Mesenchymal stem cell (in vitro differentiated cells and primary cell): Measurements from ENCODE around the gene INTS3.

ENCODE experiments used
- DNase-seq: peaks from one replicate; pipeline ENCODE4 v3.0.0-alpha.2; 2013
- H2AFZ ChIP-seq: one replicate; pipeline ENCODE4 v1.6.1; 2013; ENCODE audit warnings: low read depth, mild to moderate bottlenecking, control low read depth, inconsistent platforms, low read length, moderate library complexity
- H2AK5ac ChIP-seq: 2 replicates; pipeline ENCODE4 v1.6.1; 2013; ENCODE audit warnings: low read length, moderate library complexity, mild to moderate bottlenecking, inconsistent platforms; ENCODE audit not compliant: severe bottlenecking
- H2BK120ac ChIP-seq: one replicate; pipeline ENCODE4 v1.6.1; 2013; ENCODE audit warnings: low read depth, mild to moderate bottlenecking, inconsistent platforms, low read length, moderate library complexity
- H2BK12ac ChIP-seq, 2 experiments: one replicate each; pipeline ENCODE4 v1.6.1; 2013; ENCODE audit warnings: inconsistent platforms in 2 of 2, low read length in 2 of 2, mild to moderate bottlenecking in 2 of 2, moderate library complexity in 2 of 2, control low read depth in 1 of 2
- H2BK15ac ChIP-seq: one replicate; pipeline ENCODE4 v1.6.1; 2013; ENCODE audit warnings: mild to moderate bottlenecking, low read depth, inconsistent platforms; ENCODE audit not compliant: poor library complexity, severe bottlenecking
- H2BK5ac ChIP-seq: 2 replicates; pipeline ENCODE4 v1.6.1; 2013; ENCODE audit warnings: low read depth, mild to moderate bottlenecking, low read length, control low read depth, inconsistent platforms; ENCODE audit not compliant: poor library complexity, severe bottlenecking
- H3K14ac ChIP-seq, 2 experiments: one replicate each; pipeline ENCODE4 v1.6.1; 2013; ENCODE audit warnings: inconsistent platforms in 2 of 2, low read length in 2 of 2, control low read depth in 1 of 2, mild to moderate bottlenecking in 1 of 2, moderate library complexity in 1 of 2
- H3K18ac ChIP-seq, 2 experiments: one replicate each; pipeline ENCODE4 v1.6.1; 2013; ENCODE audit warnings: inconsistent platforms in 2 of 2, low read length in 2 of 2, control low read depth in 1 of 2, low read depth in 1 of 2, mild to moderate bottlenecking in 1 of 2
- H3K23ac ChIP-seq, 2 experiments: one replicate each; pipeline ENCODE4 v1.6.1; 2013; ENCODE audit warnings: inconsistent platforms in 2 of 2, low read length in 2 of 2, mild to moderate bottlenecking in 2 of 2, moderate library complexity in 2 of 2, control low read depth in 1 of 2
- H3K27ac ChIP-seq: 2 replicates; pipeline ENCODE4 v1.5.1; 2013; ENCODE audit warnings: mild to moderate bottlenecking, moderate library complexity, low read length, control low read depth, inconsistent platforms; ENCODE audit not compliant: poor library complexity, severe bottlenecking
- H3K27me3 ChIP-seq, 2 experiments: 2 replicates each; pipeline versions ENCODE4 v1.6.1 to v1.7.0; 2013; ENCODE audit warnings: low read length in 2 of 2, mild to moderate bottlenecking in 2 of 2, moderate library complexity in 2 of 2, control low read depth in 1 of 2, inconsistent platforms in 1 of 2; ENCODE audit not compliant: control insufficient read depth in 1 of 2, insufficient read depth in 1 of 2
- H3K36me3 ChIP-seq, 2 experiments: 2 replicates each; pipeline versions ENCODE4 v1.6.1 to v1.7.0; 2013; ENCODE audit warnings: low read length in 2 of 2, control low read depth in 1 of 2, inconsistent platforms in 1 of 2, low read depth in 1 of 2, mild to moderate bottlenecking in 1 of 2; ENCODE audit not compliant: insufficient read depth in 2 of 2, control insufficient read depth in 1 of 2
- H3K4ac ChIP-seq, 2 experiments: one replicate each; pipeline ENCODE4 v1.6.1; 2013; ENCODE audit warnings: inconsistent platforms in 2 of 2, low read length in 2 of 2, mild to moderate bottlenecking in 2 of 2, moderate library complexity in 2 of 2, control low read depth in 1 of 2, low read depth in 1 of 2
- H3K4me1 ChIP-seq: 2 replicates; pipeline ENCODE4 v1.6.1; 2013; ENCODE audit warnings: low read depth, low read length, control low read depth; ENCODE audit not compliant: control insufficient read depth, insufficient read depth
- H3K4me2 ChIP-seq: 2 replicates; pipeline ENCODE4 v1.6.1; 2013; ENCODE audit warnings: low read length, mild to moderate bottlenecking, inconsistent platforms; ENCODE audit not compliant: poor library complexity, severe bottlenecking
- H3K4me3 ChIP-seq, 2 experiments: 2 replicates each; pipeline versions ENCODE4 v1.5.1 to v1.7.0; 2013; ENCODE audit warnings: low read length in 2 of 2, mild to moderate bottlenecking in 2 of 2, control low read depth in 1 of 2, low read depth in 1 of 2; ENCODE audit not compliant: insufficient read depth in 1 of 2
- H3K79me1 ChIP-seq: replicated peaks from 2 replicates; pipeline ENCODE4 v1.6.1; 2013; ENCODE audit warnings: mild to moderate bottlenecking, control low read depth, low read length, inconsistent platforms; ENCODE audit not compliant: poor library complexity, severe bottlenecking
- H3K9ac ChIP-seq: 2 replicates; pipeline ENCODE4 v1.7.0; 2013; ENCODE audit warnings: mild to moderate bottlenecking, low read length, moderate library complexity
- H3K9me3 ChIP-seq: 2 replicates; pipeline ENCODE4 v1.7.0; 2013; ENCODE audit warnings: mild to moderate bottlenecking, low read length; ENCODE audit not compliant: control insufficient read depth
- H4K8ac ChIP-seq: one replicate; pipeline ENCODE4 v1.6.1; 2013; ENCODE audit warnings: inconsistent platforms, mild to moderate bottlenecking, low read length, moderate library complexity
- H4K91ac ChIP-seq: one replicate; pipeline ENCODE4 v1.6.1; 2013; ENCODE audit warnings: mild to moderate bottlenecking, low read length, inconsistent platforms
- WGBS: methylation state at CpG from one replicate; pipeline ENCODE4 v1.1.7; 2013; ENCODE audit warnings: mixed read lengths; 5-methylcytosine and 5-hydroxymethylcytosine counted together

Gene INTS3

DNA sequence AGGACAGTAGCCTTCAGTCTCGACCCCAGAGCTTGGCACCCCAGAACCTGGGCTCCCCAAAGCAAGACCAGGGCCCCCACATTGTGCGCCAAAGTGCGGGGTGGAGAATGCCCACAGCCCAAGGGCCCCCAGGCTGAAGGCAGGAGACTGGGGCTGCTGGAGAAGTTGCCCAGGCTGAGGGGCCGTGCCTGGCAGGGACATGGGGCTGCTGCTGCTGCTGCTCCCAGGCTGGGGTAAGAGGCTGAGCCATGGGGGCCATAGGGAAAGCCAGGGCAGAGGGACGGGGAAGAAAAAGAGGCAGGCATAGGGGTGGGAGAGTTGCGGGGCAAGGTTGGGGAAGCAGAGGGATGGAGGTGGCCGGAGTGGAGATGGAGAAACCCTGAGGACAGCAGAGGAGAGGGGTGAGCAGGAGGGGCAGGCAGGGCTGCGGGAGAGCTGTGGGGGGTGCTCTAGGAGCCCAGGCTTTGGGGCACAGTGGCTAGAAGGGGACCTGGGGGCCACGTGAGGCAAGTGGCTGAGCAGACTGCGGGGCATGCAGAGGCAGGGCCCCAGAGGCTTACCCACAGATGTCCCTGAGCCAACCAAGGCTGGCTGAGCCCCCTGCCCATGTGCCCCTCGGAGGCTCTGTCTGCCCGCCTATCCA is 66.2 kb downstream of the INTS3 start:
- H3K14ac ChIP-seq: no peak overlapping the region
- no peak for DNase-seq
- H3K9me3 ChIP-seq: no peaks in the 10 kb centered on the region
- no peak overlapping the region for H2AFZ ChIP-seq
- no peak overlapping the region for H3K23ac ChIP-seq
- no peak overlapping the region for H3K27ac ChIP-seq
- peak overlapping the region; percentile 38 to 64 for H2BK12ac ChIP-seq
- H3K4me2 ChIP-seq: no peak overlapping the region
- no peak overlapping the region for H2AK5ac ChIP-seq
- H3K36me3 ChIP-seq: peaks cover 0 to 4% of the 10 kb centered on the region in 2 experiments
- no peak overlapping the region for H4K8ac ChIP-seq
- H2BK120ac ChIP-seq: peak overlapping the region; percentile 68
- H4K91ac ChIP-seq: peak overlapping the region; percentile 81
- H3K9ac ChIP-seq: no peak overlapping the region
- no peak overlapping the region for H3K18ac ChIP-seq
- H3K27me3 ChIP-seq: peaks cover 0 to 3% of the 10 kb centered on the region in 2 experiments
- 87% methylated on average over 12 of the region's 12 CpGs for WGBS
- no peak overlapping the region for H3K4me3 ChIP-seq
- peak overlapping the region in 1 of 2 experiments; percentile 28 for H3K4ac ChIP-seq
- no peaks in the 10 kb centered on the region for H3K79me1 ChIP-seq
- no peak overlapping the region for H2BK5ac ChIP-seq
- peaks cover 9% of the 10 kb centered on the region for H3K4me1 ChIP-seq
- H2BK15ac ChIP-seq: no peak overlapping the region

DNA sequence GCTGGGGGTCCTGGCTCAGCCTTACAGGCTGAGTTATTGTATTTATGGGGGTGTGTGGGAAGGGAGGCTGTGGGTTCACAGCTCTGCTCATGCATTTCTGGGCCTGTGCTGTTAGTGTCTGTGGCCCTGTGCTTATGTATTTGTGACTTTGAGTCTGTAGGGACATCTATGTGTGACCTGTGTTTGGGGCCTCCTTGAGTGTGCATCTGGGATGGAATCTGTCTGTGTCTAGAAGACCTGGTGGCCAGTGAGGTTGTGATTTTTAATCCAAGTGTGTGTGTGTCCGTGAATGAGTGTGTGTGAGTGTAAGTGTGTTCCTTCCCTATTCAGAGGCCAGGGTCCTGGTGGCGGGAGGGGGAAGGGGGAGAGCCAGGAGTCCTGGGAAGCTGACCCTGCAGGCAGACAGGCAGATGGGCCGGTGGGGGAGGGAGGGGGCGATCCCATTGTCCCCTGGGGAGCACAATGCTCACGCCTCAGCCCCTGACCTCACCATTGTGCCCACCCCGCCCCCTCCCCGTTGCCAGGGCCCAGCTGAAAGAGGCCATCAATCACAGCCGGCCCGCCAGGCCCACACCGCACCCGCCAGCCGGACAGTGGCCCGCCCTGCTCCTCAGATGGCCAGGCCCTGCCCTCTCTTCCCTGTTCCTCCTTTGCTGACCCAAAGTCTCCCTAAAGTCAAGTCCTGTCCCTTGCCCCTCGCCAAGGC is 66.9 kb downstream of the INTS3 start:
- no peak overlapping the region for H3K4me2 ChIP-seq
- H3K4ac ChIP-seq: peak overlapping the region in 1 of 2 experiments; percentile 28
- peaks cover 9% of the 10 kb centered on the region for H3K4me1 ChIP-seq
- no peak overlapping the region for H3K4me3 ChIP-seq
- no peak overlapping the region for H3K14ac ChIP-seq
- H2BK5ac ChIP-seq: no peak overlapping the region
- no peak for DNase-seq
- no peak overlapping the region for H2AK5ac ChIP-seq
- H4K91ac ChIP-seq: peak overlapping the region; percentile 81
- no peak overlapping the region for H2BK15ac ChIP-seq
- H2AFZ ChIP-seq: no peak overlapping the region
- peak overlapping the region; percentile 53 for H4K8ac ChIP-seq
- peaks cover 0 to 10% of the 10 kb centered on the region in 2 experiments for H3K36me3 ChIP-seq
- peak overlapping the region in 1 of 2 experiments; percentile 29 for H2BK12ac ChIP-seq
- no peaks in the 10 kb centered on the region for H3K79me1 ChIP-seq
- no peaks in the 10 kb centered on the region for H3K27me3 ChIP-seq
- H3K9ac ChIP-seq: no peak overlapping the region
- no peaks in the 10 kb centered on the region for H3K9me3 ChIP-seq
- WGBS: 62% methylated on average over 9 of the region's 14 CpGs
- no peak overlapping the region for H3K27ac ChIP-seq
- H2BK120ac ChIP-seq: no peak overlapping the region
- H3K23ac ChIP-seq: no peak overlapping the region
- H3K18ac ChIP-seq: peak overlapping the region in 1 of 2 experiments; percentile 54

DNA sequence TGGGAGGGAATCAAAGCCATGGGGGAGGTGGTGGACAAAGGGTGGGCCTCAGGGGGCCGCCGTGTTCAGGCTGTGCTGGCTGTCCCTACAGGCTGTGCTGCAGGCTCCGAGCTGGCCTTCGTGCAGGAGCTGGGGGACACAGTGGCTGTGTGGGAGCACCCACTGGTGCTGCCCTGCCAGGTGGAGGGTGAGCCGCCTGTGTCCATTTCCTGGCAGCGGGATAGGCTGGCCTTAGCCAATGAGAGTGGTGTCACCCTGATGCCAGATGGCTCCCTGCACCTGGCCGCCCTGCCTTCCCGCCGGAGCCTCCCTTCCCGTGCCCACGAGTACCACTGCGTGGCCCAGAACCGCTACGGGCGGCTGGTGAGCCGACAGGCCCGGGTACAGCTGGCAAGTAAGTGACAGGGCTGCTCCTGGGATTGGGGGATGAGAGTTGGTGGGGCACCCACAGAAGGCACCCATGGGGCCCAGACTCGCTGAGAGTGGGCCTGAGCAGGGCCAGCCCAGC is 67.5 kb downstream of the INTS3 start:
- Histone ChIP-seq H2AFZ (no peak overlapping the region), H3K4me1 (peaks cover 9% of the 10 kb centered on the region), H4K8ac (peak overlapping the region; percentile 53), H3K79me1 (no peaks in the 10 kb centered on the region), H3K14ac (no peak overlapping the region), H3K27ac (no peak overlapping the region), H2BK12ac (peak overlapping the region in 1 of 2 experiments; percentile 29), H2BK5ac (no peak overlapping the region), H3K4ac (no peak overlapping the region), H3K27me3 (no peaks in the 10 kb centered on the region), H3K18ac (peak overlapping the region in 1 of 2 experiments; percentile 54), H3K23ac (no peak overlapping the region), H2BK15ac (no peak overlapping the region), H2BK120ac (no peak overlapping the region), H3K4me2 (no peak overlapping the region), H3K36me3 (peaks cover 0 to 16% of the 10 kb centered on the region in 2 experiments), H3K4me3 (no peak overlapping the region), H2AK5ac (no peak overlapping the region), H3K9ac (no peak overlapping the region), H4K91ac (peak overlapping the region; percentile 2), H3K9me3 (no peaks in the 10 kb centered on the region)
- 95% methylated on average over 17 of the region's 18 CpGs for WGBS
- DNase-seq: no peak
